Psoas muscle (tissue), 8 donors: ENCODE results near the gene ITPR1. TPM values are rescaled to one million over a fixed set of nuclear protein-coding genes. Genes with fewer than 3 reads are reported as not detected.

Experiments
- ATAC-seq, 4 donors: fragments of 200-7000 bp; cut with Tn5 transposase; one replicate each; pipeline ENCODE4 v1.9.1; 2020; ENCODE audit warnings: moderate library complexity in 3 of 4, mild to moderate bottlenecking in 2 of 4
- DNase-seq, 2 donors: peaks; one replicate each; pipeline ENCODE4 v3.0.0-alpha.2; 2020
- H3K27ac ChIP-seq: fragments of 200-600 bp; one replicate; pipeline ENCODE4 v1.8.0; 2022
- H3K27me3 ChIP-seq, 3 donors: fragments of 200-600 bp in 1 of 3; one replicate each; pipeline versions ENCODE4 v1.6.1 to v1.8.0; 2013 to 2022; ENCODE audit warnings: low read length in 2 of 3, mild to moderate bottlenecking in 2 of 3, moderate library complexity in 1 of 3; ENCODE audit not compliant: insufficient read depth in 3 of 3
- H3K36me3 ChIP-seq, 2 donors: fragments of 200-600 bp in 1 of 2; one replicate each; pipeline versions ENCODE4 v1.6.1 to v1.8.0; 2013 to 2022; ENCODE audit warnings: low read depth in 1 of 2, mild to moderate bottlenecking in 1 of 2, moderate library complexity in 1 of 2; ENCODE audit not compliant: insufficient read depth in 1 of 2
- H3K4me1 ChIP-seq: fragments of 200-600 bp; one replicate; pipeline ENCODE4 v1.8.0; 2022
- H3K4me3 ChIP-seq: fragments of 200-600 bp; one replicate; pipeline ENCODE4 v1.8.0; 2022; ENCODE audit warnings: mild to moderate bottlenecking
- H3K9me3 ChIP-seq: fragments of 200-600 bp; one replicate; pipeline ENCODE4 v1.8.0; 2022
- WGBS, 3 donors: extraction: QIAGEN DNeasy Blood & Tissue Kit; methylation state at CpG; one replicate each; pipeline versions ENCODE4 v1.1.6 to v1.1.7; 2013; 5-methylcytosine and 5-hydroxymethylcytosine counted together
- intact Hi-C, 2 donors: fragments of 100-400 bp; cut with DNase I; formaldehyde crosslinking; loops; one replicate each; pipeline versions ENCODE4 v1.11.0 to v1.14.2; 2022
- polyA plus RNA-seq, 3 donors: library from polyadenylated mRNA; stranded (reverse); fragments of 200-250 nt; gene quantifications; one replicate each; pipeline ENCODE4 v1.2.3, GENCODE V29; 2013
- total RNA-seq, 4 donors: library from RNA; stranded (reverse); fragmentation: NEBNext Ultra II Directional in 2 of 4; extraction: Animal tissue kit (Norgen Biotek cat#: 25700) in 2 of 4; gene quantifications; one replicate each; pipeline versions ENCODE4 v1.2.1 to v1.2.4, GENCODE V29; 2021 to 2023
- TF ChIP-seq, protein P1 (sequence below): fragments of 200-600 bp; IDR thresholded peaks from one replicate; pipeline ENCODE4 v1.8.0; 2022; ENCODE audit warnings: antibody characterized with exemption
- donor health status: healthy with polysubstance abuse.
- donor health status: DM: no; HTN: no; CAD: no; lungs with moderate emphysema.
- donor health status: Bipolar disorder and iron deficiency.
- donor health status: healthy.
- donor health status: DM: yes; HTN: yes; CAD: no.
- donor health status: DM: no; HTN: no; CAD: no.
- donor health status: DM: no; HTN: no; CAD: no.
- donor health status: DM: yes; HTN: yes; CAD: no.

The ITPR1 gene
- total and polyA plus RNA-seq, 7 donors: 4.4 to 9.2 (median 8.8) TPM

DNA sequence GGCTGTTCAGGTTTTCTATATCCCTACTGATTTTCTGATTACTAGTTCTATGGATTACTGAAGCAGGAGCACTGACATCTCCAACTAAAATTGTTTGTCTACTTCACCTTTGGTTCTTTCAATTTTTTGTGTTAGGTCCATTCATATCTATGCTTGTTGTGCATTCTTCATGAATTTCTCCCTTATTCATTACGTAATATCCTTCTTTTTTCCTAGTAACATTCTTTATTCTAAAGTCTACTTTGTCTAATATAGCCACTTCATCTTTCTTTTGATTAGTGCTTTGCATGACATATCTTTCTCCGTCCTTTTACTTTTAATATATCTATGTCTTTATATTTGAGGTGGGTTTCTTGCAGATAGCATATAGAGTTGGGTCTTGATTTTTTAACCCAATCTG lies 369.8 kb downstream of the ITPR1 start:
- Histone ChIP-seq H3K36me3 (no peaks in the 10 kb centered on the region), H3K27me3 (no peaks in the 10 kb centered on the region), H3K4me3 (no peak overlapping the region), H3K9me3 (peaks cover 15% of the 10 kb centered on the region), H3K27ac (no peak overlapping the region), H3K4me1 (peaks cover 7% of the 10 kb centered on the region)
- no peak for DNase-seq
- 96 to 97% (median 96%) methylated on average over 2 of the region's 2 CpGs for WGBS, 3 donors
- intact Hi-C loops: no loop called here
- TF ChIP-seq, protein P1, sequence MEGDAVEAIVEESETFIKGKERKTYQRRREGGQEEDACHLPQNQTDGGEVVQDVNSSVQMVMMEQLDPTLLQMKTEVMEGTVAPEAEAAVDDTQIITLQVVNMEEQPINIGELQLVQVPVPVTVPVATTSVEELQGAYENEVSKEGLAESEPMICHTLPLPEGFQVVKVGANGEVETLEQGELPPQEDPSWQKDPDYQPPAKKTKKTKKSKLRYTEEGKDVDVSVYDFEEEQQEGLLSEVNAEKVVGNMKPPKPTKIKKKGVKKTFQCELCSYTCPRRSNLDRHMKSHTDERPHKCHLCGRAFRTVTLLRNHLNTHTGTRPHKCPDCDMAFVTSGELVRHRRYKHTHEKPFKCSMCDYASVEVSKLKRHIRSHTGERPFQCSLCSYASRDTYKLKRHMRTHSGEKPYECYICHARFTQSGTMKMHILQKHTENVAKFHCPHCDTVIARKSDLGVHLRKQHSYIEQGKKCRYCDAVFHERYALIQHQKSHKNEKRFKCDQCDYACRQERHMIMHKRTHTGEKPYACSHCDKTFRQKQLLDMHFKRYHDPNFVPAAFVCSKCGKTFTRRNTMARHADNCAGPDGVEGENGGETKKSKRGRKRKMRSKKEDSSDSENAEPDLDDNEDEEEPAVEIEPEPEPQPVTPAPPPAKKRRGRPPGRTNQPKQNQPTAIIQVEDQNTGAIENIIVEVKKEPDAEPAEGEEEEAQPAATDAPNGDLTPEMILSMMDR: no peak
- no peak for ATAC-seq

DNA sequence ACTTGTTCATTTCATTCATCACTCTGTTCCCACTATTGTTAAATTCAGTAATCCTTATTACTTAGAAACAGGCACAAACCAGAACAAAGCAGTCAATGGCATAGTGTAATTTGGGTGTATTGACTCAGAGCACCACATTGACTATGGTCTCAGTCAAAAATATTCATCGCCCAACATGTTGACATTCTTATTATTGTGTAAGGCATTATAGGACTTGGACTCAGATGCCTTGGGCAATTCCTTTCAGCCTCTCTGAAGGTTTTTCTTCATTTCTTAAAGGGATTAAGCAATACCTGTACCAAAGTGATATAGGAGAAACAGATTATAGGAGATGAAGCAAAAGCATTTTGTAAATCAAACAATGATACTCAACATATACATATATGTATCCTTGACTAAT lies 371.4 kb downstream of the ITPR1 start:
- intact Hi-C loops: no loop called here
- H3K27me3 ChIP-seq: no peaks in the 10 kb centered on the region
- ATAC-seq: no peak

DNA sequence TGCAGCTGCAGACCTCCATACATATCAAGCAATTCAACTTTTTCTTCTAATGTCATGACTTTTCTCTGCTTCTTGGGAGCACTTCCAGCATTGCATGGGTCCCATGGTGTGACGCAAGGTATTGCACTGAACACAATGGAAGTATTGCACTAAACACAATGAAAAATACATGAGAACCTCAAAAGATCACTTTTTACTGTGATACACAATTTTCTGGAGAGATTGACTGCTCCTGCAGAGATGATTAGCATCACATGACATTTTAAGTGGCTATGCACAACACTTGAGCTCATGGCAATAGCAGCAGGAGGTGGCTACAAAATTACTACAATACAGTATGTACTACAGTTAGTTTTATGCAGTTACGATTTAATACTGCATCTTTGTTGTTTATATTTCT lies 372.6 kb downstream of the ITPR1 start:
- Histone ChIP-seq H3K27ac (no peak overlapping the region), H3K4me1 (peaks cover 7% of the 10 kb centered on the region), H3K27me3 (no peaks in the 10 kb centered on the region), H3K9me3 (peaks cover 15% of the 10 kb centered on the region), H3K4me3 (no peak overlapping the region), H3K36me3 (no peaks in the 10 kb centered on the region)
- TF ChIP-seq, protein P1: no peak
- WGBS, 3 donors: 94 to 95% (median 94%) methylated on average over 2 of the region's 2 CpGs
- intact Hi-C loops: no loop called here
- no peak for ATAC-seq
- DNase-seq: no peak

More for the DNA sequence above, 371.4 kb downstream of the ITPR1 start:
- no peak for DNase-seq
- H3K27ac ChIP-seq: no peak overlapping the region
- TF ChIP-seq, protein P1: no peak
- H3K4me1 ChIP-seq: peaks cover 7% of the 10 kb centered on the region
- 93 to 97% (median 97%) methylated on average over 1 of the region's 1 CpG for WGBS, 3 donors
- H3K4me3 ChIP-seq: no peak overlapping the region
- no peaks in the 10 kb centered on the region for H3K36me3 ChIP-seq
- H3K9me3 ChIP-seq: peaks cover 15% of the 10 kb centered on the region

DNA sequence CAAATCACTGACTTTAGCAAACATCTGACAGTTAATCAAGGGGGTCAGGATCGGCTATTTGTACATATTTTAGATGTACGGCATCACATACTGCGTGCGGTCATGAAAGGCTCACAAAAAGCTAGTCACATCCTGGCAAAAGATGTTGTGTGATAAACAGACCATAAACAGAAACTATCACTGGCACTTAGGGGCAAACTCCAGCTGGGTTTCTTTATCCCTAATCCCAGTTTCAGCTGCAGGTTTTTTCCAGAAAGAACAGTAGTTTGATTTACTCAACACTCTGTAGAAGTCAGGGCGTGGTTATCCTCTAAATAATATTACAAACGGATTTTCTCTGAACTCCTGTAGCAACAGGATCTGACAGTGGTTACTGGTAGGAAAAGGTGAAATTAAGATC lies 373.7 kb downstream of the ITPR1 start:
- no peak for DNase-seq
- intact Hi-C loops: no loop called here
- Histone ChIP-seq H3K27me3 (no peaks in the 10 kb centered on the region), H3K27ac (peak overlapping the region; percentile 95), H3K36me3 (no peaks in the 10 kb centered on the region), H3K4me3 (peak overlapping the region; percentile 67), H3K9me3 (peaks cover 5% of the 10 kb centered on the region), H3K4me1 (peaks cover 7% of the 10 kb centered on the region)
- no peak for ATAC-seq
- WGBS, 3 donors: 24 to 35% (median 28%) methylated on average over 6 of the region's 6 CpGs
- TF ChIP-seq, protein P1: no peak

DNA sequence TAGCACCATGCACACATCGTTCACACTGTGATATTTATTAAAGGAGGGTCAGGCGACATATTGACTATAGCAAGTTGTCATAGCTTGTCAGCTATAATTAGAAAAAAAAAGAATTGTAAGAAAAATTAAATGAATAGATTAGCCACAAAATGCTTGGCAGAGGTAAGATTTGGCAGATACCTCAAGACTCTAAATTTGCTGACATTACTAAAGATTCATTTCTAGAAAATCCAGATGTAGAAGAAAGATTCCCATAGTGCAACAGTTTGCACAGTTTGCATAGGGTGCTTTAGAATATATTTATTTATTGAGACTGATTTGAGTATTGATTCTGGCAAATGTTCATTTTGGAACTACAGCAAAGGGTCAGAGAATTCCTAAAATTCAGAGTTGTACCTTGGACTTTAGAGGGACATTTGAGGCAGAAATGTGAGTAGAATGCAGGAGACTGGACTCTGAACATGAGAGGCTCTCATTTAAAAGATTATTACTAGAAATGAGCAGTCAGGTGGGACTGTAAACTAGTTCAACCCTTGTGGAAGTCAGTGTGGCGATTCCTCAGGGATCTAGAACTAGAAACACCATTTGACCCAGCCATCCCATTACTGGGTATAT lies 384.1 kb downstream of the ITPR1 start:
- intact Hi-C loops: no loop called here
- no peak for ATAC-seq
- no peak for DNase-seq
- Histone ChIP-seq H3K4me1 (no peaks in the 10 kb centered on the region), H3K9me3 (no peaks in the 10 kb centered on the region), H3K4me3 (no peak overlapping the region), H3K36me3 (no peaks in the 10 kb centered on the region), H3K27me3 (peaks cover 0 to 1% (median 0%) of the 10 kb centered on the region in 3 donors), H3K27ac (no peak overlapping the region)
- TF ChIP-seq, protein P1: no peak
- 80 to 87% (median 83%) methylated on average over 3 of the region's 3 CpGs for WGBS, 3 donors
